Measurements from ENCODE around the gene TMEM150A.

DNA sequence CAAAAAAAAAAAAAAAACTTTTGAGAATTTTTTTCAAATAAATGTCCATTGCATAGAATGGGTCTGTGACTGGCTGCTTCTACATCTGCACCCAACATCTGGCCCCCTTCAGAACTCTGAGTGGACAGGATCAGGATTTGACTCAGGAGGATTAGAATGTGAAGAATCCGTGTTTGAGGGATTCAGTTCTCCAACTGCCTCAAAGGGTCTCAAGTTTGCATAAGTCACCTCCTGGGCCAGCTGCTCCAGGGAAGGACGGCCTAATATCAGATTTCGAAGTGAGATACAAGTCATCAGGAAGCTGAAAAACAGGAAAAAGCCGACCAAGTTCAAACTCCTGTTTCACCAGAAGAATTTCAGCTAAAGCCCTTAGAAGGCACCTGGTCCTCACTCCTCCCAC is 52.7 kb downstream of the TMEM150A start:
- TF ChIP-seq POLR2A (IDR thresholded peaks at IDR 0.05) (no peak), POLR2AphosphoS5 (IDR thresholded peaks at IDR 0.05) (peak in 1 of 3 donors; percentile 19)
- TF ChIP-seq, protein P1, sequence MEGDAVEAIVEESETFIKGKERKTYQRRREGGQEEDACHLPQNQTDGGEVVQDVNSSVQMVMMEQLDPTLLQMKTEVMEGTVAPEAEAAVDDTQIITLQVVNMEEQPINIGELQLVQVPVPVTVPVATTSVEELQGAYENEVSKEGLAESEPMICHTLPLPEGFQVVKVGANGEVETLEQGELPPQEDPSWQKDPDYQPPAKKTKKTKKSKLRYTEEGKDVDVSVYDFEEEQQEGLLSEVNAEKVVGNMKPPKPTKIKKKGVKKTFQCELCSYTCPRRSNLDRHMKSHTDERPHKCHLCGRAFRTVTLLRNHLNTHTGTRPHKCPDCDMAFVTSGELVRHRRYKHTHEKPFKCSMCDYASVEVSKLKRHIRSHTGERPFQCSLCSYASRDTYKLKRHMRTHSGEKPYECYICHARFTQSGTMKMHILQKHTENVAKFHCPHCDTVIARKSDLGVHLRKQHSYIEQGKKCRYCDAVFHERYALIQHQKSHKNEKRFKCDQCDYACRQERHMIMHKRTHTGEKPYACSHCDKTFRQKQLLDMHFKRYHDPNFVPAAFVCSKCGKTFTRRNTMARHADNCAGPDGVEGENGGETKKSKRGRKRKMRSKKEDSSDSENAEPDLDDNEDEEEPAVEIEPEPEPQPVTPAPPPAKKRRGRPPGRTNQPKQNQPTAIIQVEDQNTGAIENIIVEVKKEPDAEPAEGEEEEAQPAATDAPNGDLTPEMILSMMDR (IDR thresholded peaks at IDR 0.05) = no peak

Measured in transverse colon (tissue), 4 donors.